Colonic mucosa (tissue), 4 donors: Measurements from ENCODE around the gene IP6K1. TPM values are rescaled to one million over a fixed set of nuclear protein-coding genes. Genes with fewer than 3 reads are reported as not detected.
"Not testable (repeated sequence)": the region's sequence is repeated elsewhere in the genome, so short reads cannot be mapped to it uniquely, and the experiment has no call there.

Experiments used
- DNase-seq: peaks from one replicate; pipeline ENCODE4 v3.0.0-alpha.2; 2020
- H3K27ac ChIP-seq: fragments of 200-600 bp; one replicate; pipeline ENCODE4 v1.8.0; 2021
- H3K27me3 ChIP-seq: fragments of 200-600 bp; one replicate; pipeline ENCODE4 v1.8.0; 2021
- H3K36me3 ChIP-seq: fragments of 200-600 bp; one replicate; pipeline ENCODE4 v1.8.0; 2021
- H3K4me1 ChIP-seq: fragments of 200-600 bp; one replicate; pipeline ENCODE4 v1.8.0; 2021; ENCODE audit warnings: mild to moderate bottlenecking
- H3K4me3 ChIP-seq: fragments of 200-600 bp; one replicate; pipeline ENCODE4 v1.8.0; 2021
- H3K9ac ChIP-seq, 2 donors: one replicate each; pipeline ENCODE4 v1.7.0; 2013; ENCODE audit warnings: control low read depth in 2 of 2, low read depth in 2 of 2, low read length in 2 of 2
- H3K9me3 ChIP-seq: fragments of 200-600 bp; one replicate; pipeline ENCODE4 v1.8.0; 2021
- CTCF ChIP-seq: fragments of 200-600 bp; IDR thresholded peaks from one replicate; pipeline ENCODE4 v1.8.0; 2022; ENCODE audit warnings: antibody characterized with exemption, mild to moderate bottlenecking
- intact Hi-C: fragments of 100-400 bp; cut with DNase I; formaldehyde crosslinking; loops from one replicate; pipeline ENCODE4 v1.14.1; 2022
- total RNA-seq, 2 donors: library from RNA; stranded (reverse); fragmentation: NEBNext Ultra II Directional in 1 of 2; extraction: Animal tissue kit (Norgen Biotek cat#: 25700) in 1 of 2; gene quantifications; one replicate each; pipeline ENCODE4 v1.2.1, GENCODE V29; 2021
- donor health status: healthy.
- donor health status: DM: no; HTN: no; CAD: no.
- donor health status: DM: no; HTN: no; CAD: no.

Gene IP6K1
- total RNA-seq, 2 donors from 2014 or later = 26.8 to 33.7 TPM

GRCh38 chr3:49701388-49702077, 84.8 kb downstream of the IP6K1 start:
- no peak overlapping the region for H3K9ac ChIP-seq
- DNase-seq = no peak
- intact Hi-C loops = loop anchor here (2.0 to 10.0 kb wide), 2 partner anchors 137 to 203 kb away; partner anchors contain the start of gene MST1R
- peaks cover 5% of the 10 kb centered on the region for H3K36me3 ChIP-seq
- no peak overlapping the region for H3K4me3 ChIP-seq
- no peak for TF ChIP-seq CTCF
- no peaks in the 10 kb centered on the region for H3K4me1 ChIP-seq
- H3K27me3 ChIP-seq = no peaks in the 10 kb centered on the region
- H3K27ac ChIP-seq = no peak overlapping the region
- H3K9me3 ChIP-seq = no peaks in the 10 kb centered on the region

- Histone ChIP-seq H3K36me3 (peaks cover 5% of the 10 kb centered on the region), H3K9ac (no peak overlapping the region), H3K4me3 (no peak overlapping the region), H3K27me3 (no peaks in the 10 kb centered on the region), H3K4me1 (no peaks in the 10 kb centered on the region), H3K9me3 (no peaks in the 10 kb centered on the region), H3K27ac (no peak overlapping the region)
- intact Hi-C loops = loop anchor here (10.0 kb wide), 1 partner anchor 204 kb away; the partner anchor contains the start of gene MST1R
- TF ChIP-seq CTCF = no peak
- no peak for DNase-seq
These were observed 85.8 kb downstream of the IP6K1 start for GRCh38 chr3:49700453-49701128.

GRCh38 chr3:49700014-49700413, 86.3 kb downstream of the IP6K1 start:
- H3K4me3 ChIP-seq = no peak overlapping the region
- no peaks in the 10 kb centered on the region for H3K9me3 ChIP-seq
- H3K9ac ChIP-seq = no peak overlapping the region
- no peaks in the 10 kb centered on the region for H3K4me1 ChIP-seq
- no peak for TF ChIP-seq CTCF
- no peak for DNase-seq
- intact Hi-C loops = loop anchor here (10.0 kb wide), 1 partner anchor 205 kb away; the partner anchor contains the start of gene MST1R
- H3K27ac ChIP-seq = no peak overlapping the region
- H3K36me3 ChIP-seq = peaks cover 5% of the 10 kb centered on the region
- H3K27me3 ChIP-seq = no peaks in the 10 kb centered on the region

GRCh38 chr3:49699281-49699979, 86.9 kb downstream of the IP6K1 start:
- Histone ChIP-seq H3K27me3 (no peaks in the 10 kb centered on the region), H3K9me3 (no peaks in the 10 kb centered on the region), H3K9ac (no peak overlapping the region), H3K4me3 (no peak overlapping the region), H3K36me3 (peaks cover 5% of the 10 kb centered on the region), H3K27ac (no peak overlapping the region), H3K4me1 (no peaks in the 10 kb centered on the region)
- no peak for TF ChIP-seq CTCF
- no peak for DNase-seq
- intact Hi-C loops = no loop called here

DNA sequence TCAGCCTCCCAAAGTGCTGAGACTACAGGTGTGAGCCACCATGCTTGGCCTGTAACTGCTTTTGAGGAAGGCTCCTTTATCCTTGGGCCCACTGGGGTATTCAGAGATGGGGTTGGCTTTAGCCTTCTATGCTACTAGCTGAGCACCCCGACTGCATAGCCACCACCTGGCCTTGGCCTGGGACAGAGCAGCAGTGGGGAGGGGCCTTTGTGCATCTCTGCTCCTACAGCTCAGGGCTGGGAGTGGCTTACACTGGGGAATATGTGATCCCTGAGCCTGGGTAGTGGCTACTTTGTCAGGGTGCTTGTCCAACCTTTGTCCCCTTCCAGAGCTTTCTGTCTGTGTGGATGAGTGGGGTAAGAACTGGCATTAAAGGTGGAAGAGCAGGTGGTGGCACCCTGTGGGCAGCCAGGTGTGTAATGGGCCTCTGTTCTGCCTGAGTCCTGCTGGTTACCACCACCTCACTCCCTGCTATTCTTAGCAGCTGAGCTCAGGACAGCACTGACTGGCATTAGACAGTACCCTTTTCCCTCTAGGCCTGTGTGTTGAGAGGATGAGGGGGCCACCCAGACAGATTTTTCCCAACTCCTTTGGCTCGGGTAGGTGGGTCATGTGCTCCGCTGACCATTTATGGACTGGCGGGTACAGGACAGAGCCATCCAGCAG, 90.9 kb downstream of the IP6K1 start:
- H3K27ac ChIP-seq, H3K27me3 ChIP-seq, H3K36me3 ChIP-seq, H3K4me3 ChIP-seq, H3K9ac ChIP-seq, DNase-seq, H3K4me1 ChIP-seq, intact Hi-C loops, H3K9me3 ChIP-seq: not testable (repeated sequence)

- H3K9ac ChIP-seq, H3K9me3 ChIP-seq, H3K27ac ChIP-seq, DNase-seq, H3K4me1 ChIP-seq, intact Hi-C loops, H3K4me3 ChIP-seq, H3K36me3 ChIP-seq, H3K27me3 ChIP-seq: not testable (repeated sequence)
These were observed 91.8 kb downstream of the IP6K1 start for GRCh38 chr3:49694409-49695070.

- H3K36me3 ChIP-seq, H3K4me3 ChIP-seq, H3K4me1 ChIP-seq, H3K27ac ChIP-seq, H3K9me3 ChIP-seq, intact Hi-C loops, H3K9ac ChIP-seq, H3K27me3 ChIP-seq: not testable (repeated sequence)
- DNase-seq = peak; percentile 76
These were observed 94.9 kb downstream of the IP6K1 start for GRCh38 chr3:49691481-49691880.

- intact Hi-C loops, DNase-seq, H3K4me3 ChIP-seq: not testable (repeated sequence)
These were observed 95.5 kb downstream of the IP6K1 start for GRCh38 chr3:49690856-49691255.

More at GRCh38 chr3:49690856-49691255, 95.5 kb downstream of the IP6K1 start:
- not testable (repeated sequence) for H3K4me1 ChIP-seq, H3K27ac ChIP-seq, H3K36me3 ChIP-seq, H3K27me3 ChIP-seq, H3K9me3 ChIP-seq, H3K9ac ChIP-seq
